Measurements from ENCODE around the gene NRTN.

NRTN gene

DNA sequence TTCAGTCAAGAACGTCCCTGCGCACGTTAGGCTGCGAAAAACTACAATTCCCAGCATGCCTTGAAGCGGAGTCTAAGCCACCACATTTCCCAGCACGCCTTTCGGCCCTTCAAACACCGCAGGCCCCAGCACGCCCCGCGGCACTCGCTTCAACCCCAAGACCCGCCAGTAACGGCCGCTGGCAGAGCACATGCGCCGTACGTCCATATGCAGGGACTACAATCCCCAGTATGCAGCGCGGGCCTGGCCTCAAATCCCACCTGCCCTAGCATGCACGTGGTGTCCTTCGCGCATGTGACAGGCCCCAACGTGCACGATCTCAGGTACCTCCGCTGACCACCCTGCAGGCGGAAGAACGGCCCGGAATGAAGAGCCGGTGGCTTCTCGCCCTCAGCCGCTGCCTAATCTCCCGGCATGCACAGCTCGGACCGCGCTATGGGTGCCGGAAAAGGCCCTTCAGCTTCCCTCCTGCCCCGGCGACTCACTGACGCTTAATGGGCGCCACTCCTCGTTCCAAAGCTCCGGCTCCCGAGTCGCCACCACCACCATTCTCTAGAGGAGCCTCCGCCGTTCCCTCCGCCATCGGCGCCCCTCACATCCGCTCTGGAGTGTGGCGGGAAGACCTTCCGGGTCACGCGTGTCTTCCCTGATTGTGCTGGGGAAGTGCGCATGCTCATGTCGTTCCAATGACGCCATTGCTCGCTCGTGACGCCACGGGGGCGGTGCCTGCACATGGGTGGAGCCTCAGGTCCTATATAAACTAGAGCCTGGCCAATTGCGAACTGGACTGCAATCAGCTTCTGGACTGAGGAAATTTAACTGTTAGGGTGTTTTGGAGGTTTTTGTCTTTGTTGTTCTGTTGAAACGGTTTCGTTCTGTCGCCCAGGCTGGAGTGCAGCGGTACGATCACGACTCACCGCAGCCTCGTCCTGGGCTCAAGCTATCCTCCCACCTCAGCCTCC is 14.0 kb upstream of the NRTN start, which contains the start of gene DUS3L:
DUS3L (minus strand) TSS at position 605 of the 962 bp plus-strand sequence; CDS start at position 583, 22 bp downstream.
- FAIRE-seq: peak; percentile 95

GRCh38 chr19:5792224-5792623 is 12.6 kb upstream of the NRTN start:
- FAIRE-seq: no peak

DNA sequence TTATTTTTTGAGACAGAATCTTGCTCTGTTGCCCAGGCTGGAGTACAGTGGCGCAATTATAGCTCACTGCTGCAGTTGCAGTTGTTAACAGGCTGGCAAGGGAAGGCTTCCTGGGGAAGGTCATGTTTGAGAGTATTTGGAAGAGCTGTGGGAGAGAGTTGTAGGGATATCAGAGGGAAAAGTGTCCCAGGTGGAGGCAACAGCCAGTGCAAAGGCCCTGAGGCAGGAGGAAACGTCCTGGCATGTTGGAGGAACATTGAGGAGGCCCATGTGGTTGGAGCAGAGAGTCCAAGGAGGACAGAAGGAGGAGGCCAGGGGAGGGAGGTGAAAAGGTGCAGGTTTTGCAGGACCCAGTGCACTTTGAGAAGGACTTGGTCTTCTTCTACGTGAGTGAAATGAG is 11.7 kb upstream of the NRTN start:
- FAIRE-seq: no peak

DNA sequence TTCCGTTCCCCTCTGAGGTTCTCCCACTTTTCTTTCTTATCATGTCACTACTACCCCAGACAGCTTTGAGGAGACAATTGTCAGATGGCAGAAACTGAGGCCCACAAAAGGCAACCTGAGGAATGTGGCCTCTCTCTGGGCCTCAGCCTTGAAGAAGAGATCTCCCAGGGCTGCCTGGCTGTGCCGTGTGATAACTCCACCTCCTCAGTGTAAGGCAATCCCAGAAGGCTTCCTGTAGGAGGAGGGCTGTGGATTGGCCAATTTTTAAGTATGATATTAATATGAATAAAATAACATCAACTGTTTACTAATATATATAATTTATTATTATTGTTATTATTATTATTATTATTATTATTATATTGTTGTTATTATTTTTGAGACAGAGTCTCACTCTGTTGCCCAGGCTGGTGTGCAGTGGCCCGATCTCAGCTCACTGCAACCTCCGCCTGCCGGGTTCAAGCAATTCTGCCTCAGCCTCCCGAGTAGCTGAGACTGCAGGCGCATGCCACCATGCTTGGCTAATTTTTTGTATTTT is 9.4 kb upstream of the NRTN start:
- FAIRE-seq: no peak

GRCh38 chr19:5798244-5798643 is 6.6 kb upstream of the NRTN start:
- FAIRE-seq: no peak

DNA sequence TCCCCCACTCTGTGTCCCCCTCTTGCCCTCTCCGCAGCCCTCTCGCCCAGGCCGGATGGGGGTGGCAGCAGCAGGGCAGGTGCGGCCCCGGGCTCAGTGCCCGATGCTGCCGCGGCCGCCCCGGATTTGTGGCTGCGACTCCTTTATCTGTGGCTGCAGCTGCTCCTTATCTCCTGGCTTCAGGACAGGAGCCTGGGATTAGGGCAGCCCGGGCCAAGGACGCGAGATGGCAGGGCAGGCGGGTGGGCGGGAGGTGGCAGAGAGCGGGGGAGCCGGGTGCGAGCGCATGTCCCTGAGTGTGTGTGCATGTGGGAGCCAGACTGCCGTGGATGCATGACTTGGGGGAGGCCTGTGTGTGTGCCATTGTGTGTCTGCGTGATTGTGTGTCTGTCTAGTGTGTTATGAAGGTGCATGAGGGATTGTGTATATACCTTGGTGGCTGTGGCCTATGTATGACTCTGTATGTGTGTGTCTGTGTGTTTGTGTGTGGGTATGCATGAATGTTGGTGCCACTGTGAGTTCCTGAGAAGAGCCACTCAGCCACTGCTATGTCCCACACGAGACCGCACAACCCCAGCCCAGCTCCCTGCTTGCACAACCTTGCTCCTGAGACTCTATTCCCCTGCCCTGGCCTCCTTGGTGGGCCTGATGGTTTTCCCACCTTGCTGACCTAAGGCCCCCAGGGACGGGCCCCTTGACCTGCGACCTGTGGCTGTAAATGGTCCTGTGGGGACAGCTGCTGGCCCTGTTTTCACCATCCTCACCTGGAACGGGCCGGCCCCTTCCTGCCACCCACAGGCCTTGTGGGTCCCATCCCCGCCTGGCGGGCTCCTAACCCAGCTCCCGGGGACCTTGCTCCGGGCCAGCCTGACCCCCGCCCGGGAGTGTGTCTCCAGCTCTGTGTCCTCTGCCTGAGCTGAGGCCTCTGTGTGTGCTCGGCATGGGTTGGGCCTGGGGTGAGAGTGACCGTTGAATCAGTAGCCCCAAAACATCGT is 5.3 kb upstream of the NRTN start:
- no peak for FAIRE-seq

GRCh38 chr19:5800361-5801270 is 4.3 kb upstream of the NRTN start:
- no peak for FAIRE-seq

- FAIRE-seq: no peak
These were observed 2.9 kb upstream of the NRTN start for GRCh38 chr19:5801796-5802619.

- no peak for FAIRE-seq
These were observed 1.5 kb upstream of the NRTN start for GRCh38 chr19:5803441-5803751.

DNA sequence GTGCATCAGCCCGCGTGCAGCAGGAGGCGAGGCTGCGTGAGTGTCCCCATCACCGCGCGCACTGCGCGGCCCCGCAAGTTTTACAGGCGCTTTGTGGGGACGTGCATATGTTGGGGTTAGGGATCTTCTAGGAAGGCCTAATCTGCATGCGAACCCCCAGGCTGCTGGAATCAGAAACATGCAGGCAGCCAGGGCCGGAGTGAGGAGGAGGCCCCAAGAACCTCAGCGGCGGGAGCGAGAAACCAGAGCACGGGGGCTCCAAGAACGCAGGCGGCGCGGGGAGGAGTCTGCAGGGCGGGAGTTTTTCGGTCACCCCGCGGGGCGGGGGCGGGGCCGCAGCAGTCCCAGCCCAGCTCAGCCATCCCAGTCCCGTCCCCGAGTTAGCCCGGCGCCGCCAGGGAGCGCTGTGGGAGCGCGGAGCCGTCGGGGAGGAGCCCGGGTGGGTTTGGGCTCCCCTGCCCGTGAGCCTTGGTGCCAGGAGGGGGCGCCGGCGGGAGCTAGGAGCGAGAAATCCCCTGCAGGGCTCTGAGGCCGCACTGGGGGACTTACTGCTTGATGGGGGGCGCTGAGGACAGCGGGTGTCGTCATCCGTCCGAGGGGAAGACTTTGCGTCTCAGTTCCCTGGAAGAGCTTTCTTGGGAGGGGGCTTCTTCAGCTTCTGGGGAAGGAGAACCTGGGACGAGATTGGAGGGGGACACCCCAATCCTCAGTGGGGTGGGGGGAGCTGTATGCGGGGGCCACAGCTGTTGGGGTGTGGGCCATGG is 933 bp upstream of the NRTN start:
- FAIRE-seq: peak; percentile 25

GRCh38 chr19:5805462-5806132 is 730 bp downstream of the NRTN start:
- FAIRE-seq: no peak

DNA sequence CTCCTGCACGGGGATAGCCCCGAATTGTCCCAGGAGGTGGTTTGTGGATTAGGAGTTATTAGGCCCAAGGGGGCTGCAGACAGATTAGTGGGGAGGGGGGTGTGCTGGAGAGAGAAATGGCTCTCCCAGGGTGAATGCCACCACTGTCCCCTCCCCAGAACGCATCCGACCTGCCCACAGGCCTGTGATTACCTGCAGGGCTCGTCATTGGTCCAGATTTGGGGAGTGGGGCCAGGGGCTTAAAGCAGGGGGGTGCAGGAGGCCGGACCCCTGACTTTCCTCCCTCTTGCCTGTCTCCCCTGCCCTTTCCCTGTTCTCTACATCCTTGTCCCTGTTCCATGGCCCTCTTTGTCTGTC is 1.2 kb downstream of the NRTN start:
- no peak for FAIRE-seq

- no peak for FAIRE-seq
These were observed 2.0 kb downstream of the NRTN start for GRCh38 chr19:5806905-5807304.

- FAIRE-seq: no peak
These were observed 3.4 kb downstream of the NRTN start for GRCh38 chr19:5808120-5808816.

- FAIRE-seq: no peak
These were observed 4.2 kb downstream of the NRTN start for GRCh38 chr19:5809053-5809452.

GRCh38 chr19:5809469-5809868 is 4.6 kb downstream of the NRTN start:
- no peak for FAIRE-seq

- FAIRE-seq: no peak
These were observed 6.2 kb downstream of the NRTN start for GRCh38 chr19:5811117-5811516.

- FAIRE-seq: no peak
These were observed 9.4 kb downstream of the NRTN start for GRCh38 chr19:5814123-5814851.

- FAIRE-seq: no peak
These were observed 10.0 kb downstream of the NRTN start for GRCh38 chr19:5814852-5815246.
